Neuron (in vitro differentiated cells): ENCODE data around the gene RHOB.

ENCODE experiments used
- H2AFZ ChIP-seq: one replicate; pipeline ENCODE4 v1.6.1; 2013; ENCODE audit warnings: low read depth, mild to moderate bottlenecking, inconsistent platforms, low read length, moderate library complexity
- H3K27me3 ChIP-seq: one replicate; pipeline ENCODE4 v1.6.1; 2013; ENCODE audit warnings: low read length; ENCODE audit not compliant: insufficient read depth
- H3K36me3 ChIP-seq: one replicate; pipeline ENCODE4 v1.6.1; 2013; ENCODE audit warnings: low read length; ENCODE audit not compliant: insufficient read depth
- H3K4me1 ChIP-seq: one replicate; pipeline ENCODE4 v1.6.1; 2013; ENCODE audit warnings: low read length; ENCODE audit not compliant: insufficient read depth
- H3K4me3 ChIP-seq: 2 replicates; pipeline ENCODE4 v1.5.1; 2013; ENCODE audit warnings: mild to moderate bottlenecking, low read length, moderate library complexity
- H3K9me3 ChIP-seq: one replicate; pipeline ENCODE4 v1.6.1; 2013; ENCODE audit warnings: low read length

The RHOB gene

DNA sequence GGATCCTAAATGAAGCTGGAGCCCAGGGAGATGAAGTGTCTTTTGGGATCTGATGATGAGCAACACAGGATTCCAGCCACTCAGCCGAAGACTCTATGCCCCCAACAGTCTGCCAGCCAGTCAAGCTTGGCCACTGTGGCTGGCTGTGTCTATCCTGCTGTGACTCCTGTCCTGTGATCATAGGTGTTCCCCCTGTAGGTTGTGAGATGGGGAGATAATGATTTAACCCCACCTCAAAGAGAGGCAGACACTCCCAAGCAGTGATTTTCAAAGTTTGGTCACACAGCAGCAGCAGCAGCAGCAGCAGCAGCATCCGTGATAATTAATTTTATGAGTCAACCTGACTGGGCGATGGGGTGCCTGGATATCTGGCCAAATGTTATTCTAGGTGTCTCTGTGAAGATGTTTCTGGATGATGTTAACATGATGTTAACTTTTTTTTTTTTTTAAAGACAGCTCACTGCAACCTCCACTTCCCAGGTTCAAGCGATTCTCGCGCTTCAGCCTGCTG, 21.4 kb upstream of the RHOB start:
- Histone ChIP-seq H3K4me3 (no peak overlapping the region), H3K4me1 (no peaks in the 10 kb centered on the region), H2AFZ (no peak overlapping the region), H3K9me3 (no peaks in the 10 kb centered on the region), H3K27me3 (peaks cover 33% of the 10 kb centered on the region), H3K36me3 (no peaks in the 10 kb centered on the region)

- no peaks in the 10 kb centered on the region for H3K9me3 ChIP-seq
- H3K4me3 ChIP-seq = no peak overlapping the region
- H2AFZ ChIP-seq = no peak overlapping the region
- H3K36me3 ChIP-seq = no peaks in the 10 kb centered on the region
- H3K4me1 ChIP-seq = no peaks in the 10 kb centered on the region
- peaks cover 37% of the 10 kb centered on the region for H3K27me3 ChIP-seq
Observed at GRCh38 chr2:20425884-20426283, 21.0 kb upstream of the RHOB start.

GRCh38 chr2:20427931-20428526, 18.8 kb upstream of the RHOB start:
- Histone ChIP-seq H3K27me3 (peaks cover 39% of the 10 kb centered on the region), H3K36me3 (no peaks in the 10 kb centered on the region), H3K4me1 (no peaks in the 10 kb centered on the region), H3K4me3 (no peak overlapping the region), H2AFZ (no peak overlapping the region), H3K9me3 (no peaks in the 10 kb centered on the region)

GRCh38 chr2:20428717-20429490, 18.0 kb upstream of the RHOB start:
- Histone ChIP-seq H3K9me3 (no peaks in the 10 kb centered on the region), H2AFZ (no peak overlapping the region), H3K27me3 (peaks cover 35% of the 10 kb centered on the region), H3K4me1 (no peaks in the 10 kb centered on the region), H3K4me3 (no peak overlapping the region), H3K36me3 (no peaks in the 10 kb centered on the region)

- peaks cover 34% of the 10 kb centered on the region for H3K27me3 ChIP-seq
- H3K9me3 ChIP-seq = no peaks in the 10 kb centered on the region
- H2AFZ ChIP-seq = no peak overlapping the region
- no peak overlapping the region for H3K4me3 ChIP-seq
- no peaks in the 10 kb centered on the region for H3K4me1 ChIP-seq
- no peaks in the 10 kb centered on the region for H3K36me3 ChIP-seq
Observed at GRCh38 chr2:20429528-20429927, 17.3 kb upstream of the RHOB start.

- Histone ChIP-seq H3K4me1 (no peaks in the 10 kb centered on the region), H3K36me3 (no peaks in the 10 kb centered on the region), H3K4me3 (no peak overlapping the region), H3K27me3 (peaks cover 30% of the 10 kb centered on the region), H3K9me3 (no peaks in the 10 kb centered on the region), H2AFZ (no peak overlapping the region)
Observed at GRCh38 chr2:20430035-20430434, 16.8 kb upstream of the RHOB start.

GRCh38 chr2:20430461-20431300, 16.2 kb upstream of the RHOB start:
- H2AFZ ChIP-seq = no peak overlapping the region
- H3K9me3 ChIP-seq = no peaks in the 10 kb centered on the region
- H3K4me3 ChIP-seq = no peak overlapping the region
- H3K4me1 ChIP-seq = no peaks in the 10 kb centered on the region
- no peaks in the 10 kb centered on the region for H3K36me3 ChIP-seq
- H3K27me3 ChIP-seq = peaks cover 26% of the 10 kb centered on the region

GRCh38 chr2:20431301-20431698, 15.6 kb upstream of the RHOB start:
- Histone ChIP-seq H3K36me3 (no peaks in the 10 kb centered on the region), H3K9me3 (no peaks in the 10 kb centered on the region), H3K27me3 (peaks cover 26% of the 10 kb centered on the region), H3K4me1 (no peaks in the 10 kb centered on the region), H3K4me3 (no peak overlapping the region), H2AFZ (no peak overlapping the region)

DNA sequence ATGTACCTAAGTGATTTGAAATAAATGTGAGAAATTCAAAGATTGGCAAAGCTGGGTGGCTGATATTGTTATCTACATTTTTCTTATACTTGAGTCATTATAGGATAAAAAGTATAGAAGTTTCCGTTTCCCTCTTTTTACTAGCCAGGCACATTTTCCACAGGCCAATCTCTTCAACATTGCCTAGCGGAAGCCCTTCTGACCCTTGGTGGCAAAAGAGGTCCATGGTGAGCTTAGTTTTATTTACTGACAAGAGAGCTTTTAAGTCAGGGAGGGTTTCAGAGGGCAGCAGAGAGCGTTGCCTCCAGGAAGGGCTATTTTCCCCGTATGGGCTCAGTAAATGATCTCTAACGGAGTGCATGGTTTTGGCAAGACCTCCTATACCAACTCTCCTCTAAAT, 15.1 kb upstream of the RHOB start:
- no peak overlapping the region for H2AFZ ChIP-seq
- H3K4me1 ChIP-seq = no peaks in the 10 kb centered on the region
- no peaks in the 10 kb centered on the region for H3K9me3 ChIP-seq
- H3K36me3 ChIP-seq = no peaks in the 10 kb centered on the region
- H3K4me3 ChIP-seq = no peak overlapping the region
- peaks cover 26% of the 10 kb centered on the region for H3K27me3 ChIP-seq

DNA sequence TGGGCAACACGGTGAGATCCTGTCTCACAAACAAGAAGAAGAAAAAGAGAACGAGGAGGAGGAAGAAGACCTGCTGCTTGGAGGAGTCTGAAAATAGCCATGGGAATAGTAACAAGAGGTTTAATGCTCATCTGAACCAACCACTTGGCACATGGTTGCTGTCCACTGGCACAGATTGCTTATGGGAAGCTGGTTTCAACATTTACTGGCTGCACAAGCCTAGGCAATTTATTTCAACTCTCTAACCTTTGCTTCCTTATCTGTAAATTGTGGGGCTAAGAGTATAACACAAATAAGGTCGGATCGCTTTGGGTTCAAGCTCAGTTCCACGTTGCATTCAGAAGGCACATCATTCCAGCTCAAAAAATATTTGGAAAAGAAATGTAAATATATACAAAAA, 14.2 kb upstream of the RHOB start:
- H3K9me3 ChIP-seq = no peaks in the 10 kb centered on the region
- H3K4me1 ChIP-seq = no peaks in the 10 kb centered on the region
- peaks cover 26% of the 10 kb centered on the region for H3K27me3 ChIP-seq
- no peak overlapping the region for H3K4me3 ChIP-seq
- no peak overlapping the region for H2AFZ ChIP-seq
- H3K36me3 ChIP-seq = no peaks in the 10 kb centered on the region

GRCh38 chr2:20433249-20433648, 13.6 kb upstream of the RHOB start:
- peaks cover 23% of the 10 kb centered on the region for H3K27me3 ChIP-seq
- no peak overlapping the region for H2AFZ ChIP-seq
- no peaks in the 10 kb centered on the region for H3K9me3 ChIP-seq
- H3K4me3 ChIP-seq = no peak overlapping the region
- no peaks in the 10 kb centered on the region for H3K4me1 ChIP-seq
- H3K36me3 ChIP-seq = no peaks in the 10 kb centered on the region

DNA sequence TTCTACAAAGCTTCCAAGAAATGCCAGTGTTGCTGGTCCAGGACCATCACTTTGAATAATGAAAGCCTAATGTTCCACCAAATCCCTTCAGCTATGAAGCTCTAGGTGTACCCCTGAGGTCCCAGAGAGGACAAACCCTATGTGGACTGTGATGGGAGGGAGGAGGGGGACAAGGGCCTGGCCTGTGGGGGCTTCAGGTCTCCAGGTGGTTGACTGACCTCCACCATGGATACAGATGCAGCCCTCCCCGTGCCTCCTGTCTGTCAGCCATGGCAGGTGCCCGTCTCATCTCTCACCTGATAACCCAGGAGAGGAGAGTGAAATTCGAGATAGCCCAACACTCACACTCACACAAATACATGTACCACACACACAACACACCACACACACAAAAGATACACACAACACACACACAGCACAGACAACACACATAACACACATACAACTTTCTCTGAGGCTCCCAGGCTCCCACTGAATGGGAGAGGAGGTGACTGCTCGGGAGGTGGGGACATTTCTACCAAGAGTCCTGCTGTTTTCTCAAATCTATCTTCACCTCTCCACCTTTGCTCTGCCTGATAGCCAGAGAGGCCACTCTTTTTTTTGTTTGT, 12.8 kb upstream of the RHOB start:
- no peak overlapping the region for H2AFZ ChIP-seq
- H3K27me3 ChIP-seq = peaks cover 21% of the 10 kb centered on the region
- H3K36me3 ChIP-seq = no peaks in the 10 kb centered on the region
- H3K9me3 ChIP-seq = no peaks in the 10 kb centered on the region
- H3K4me1 ChIP-seq = no peaks in the 10 kb centered on the region
- no peak overlapping the region for H3K4me3 ChIP-seq
